BJ (cell line): ENCODE data around the gene RRBP1. TPM values are rescaled to one million over a fixed set of nuclear protein-coding genes. Genes with fewer than 3 reads are reported as not detected.

Source experiments
- CTCF ChIA-PET: fragments of 350-600 bp; formaldehyde crosslinking; extraction: SDS; loops from one replicate; lab custom pipeline; 2021; ENCODE audit warnings: antibody characterized with exemption, inconsistent platforms; lab: Yijun Ruan, JAX
- POLR2A ChIA-PET: fragments of 300-600 bp; sonication (Branson Sonifier 250); formaldehyde crosslinking; extraction: SDS; loops from one replicate; lab custom pipeline; 2021; ENCODE audit warnings: antibody characterized with exemption; lab: Charles Lee
- DNase-seq: peaks from one replicate; pipeline ENCODE4 v3.0.0-alpha.2; 2011; ENCODE audit warnings: low read depth
- H3K27me3 ChIP-seq: 2 replicates; pipeline ENCODE4 v1.6.0; 2011; ENCODE audit warnings: low read length; ENCODE audit not compliant: control insufficient read depth, insufficient read depth
- H3K36me3 ChIP-seq: 2 replicates; pipeline ENCODE4 v1.5.1; 2011; ENCODE audit warnings: low read length; ENCODE audit not compliant: control insufficient read depth, insufficient read depth
- H3K4me3 ChIP-seq: 2 replicates; pipeline ENCODE4 v1.5.1; 2011; ENCODE audit warnings: low read depth, mild to moderate bottlenecking, control low read depth, low read length
- polyA plus RNA-seq: library from polyadenylated mRNA; depleted of rRNA; stranded (reverse); fragments of >200 nt; gene quantifications from 2 replicates; pipeline ENCODE4 v1.2.3, GENCODE V29; 2011
- TF ChIP-seq, protein P1 (sequence below): IDR thresholded peaks from 2 replicates; pipeline ENCODE4 v1.5.1; 2011; ENCODE audit warnings: low read depth, mild to moderate bottlenecking, control low read depth, inconsistent platforms, low read length, moderate library complexity; ENCODE audit not compliant: insufficient read depth

The RRBP1 gene
- polyA plus RNA-seq, 1 experiment, result 98.7 TPM

- DNase-seq, result no peak
- TF ChIP-seq, protein P1, sequence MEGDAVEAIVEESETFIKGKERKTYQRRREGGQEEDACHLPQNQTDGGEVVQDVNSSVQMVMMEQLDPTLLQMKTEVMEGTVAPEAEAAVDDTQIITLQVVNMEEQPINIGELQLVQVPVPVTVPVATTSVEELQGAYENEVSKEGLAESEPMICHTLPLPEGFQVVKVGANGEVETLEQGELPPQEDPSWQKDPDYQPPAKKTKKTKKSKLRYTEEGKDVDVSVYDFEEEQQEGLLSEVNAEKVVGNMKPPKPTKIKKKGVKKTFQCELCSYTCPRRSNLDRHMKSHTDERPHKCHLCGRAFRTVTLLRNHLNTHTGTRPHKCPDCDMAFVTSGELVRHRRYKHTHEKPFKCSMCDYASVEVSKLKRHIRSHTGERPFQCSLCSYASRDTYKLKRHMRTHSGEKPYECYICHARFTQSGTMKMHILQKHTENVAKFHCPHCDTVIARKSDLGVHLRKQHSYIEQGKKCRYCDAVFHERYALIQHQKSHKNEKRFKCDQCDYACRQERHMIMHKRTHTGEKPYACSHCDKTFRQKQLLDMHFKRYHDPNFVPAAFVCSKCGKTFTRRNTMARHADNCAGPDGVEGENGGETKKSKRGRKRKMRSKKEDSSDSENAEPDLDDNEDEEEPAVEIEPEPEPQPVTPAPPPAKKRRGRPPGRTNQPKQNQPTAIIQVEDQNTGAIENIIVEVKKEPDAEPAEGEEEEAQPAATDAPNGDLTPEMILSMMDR, result no peak
- CTCF ChIA-PET, result interaction anchor here (0.8 to 4.8 kb wide), 7 partner anchors 15 to 110 kb away, joined by 3 to 35 read pairs (median 3); partner anchors contain the start of gene RRBP1
- Histone ChIP-seq H3K36me3 (no peaks in the 10 kb centered on the region), H3K4me3 (peak overlapping the region; percentile 98), H3K27me3 (no peaks in the 10 kb centered on the region)
- POLR2A ChIA-PET, result interaction anchor here (0.5 to 0.6 kb wide), 2 partner anchors 9 to 16 kb away, joined by 4 read pairs; no protein-coding TSS in a partner anchor
Observed at GRCh38 chr20:17572034-17572638, 109.9 kb downstream of the RRBP1 start.

GRCh38 chr20:17571153-17571527 is 110.9 kb downstream of the RRBP1 start:
- TF ChIP-seq, protein P1, result no peak
- no peak for DNase-seq
- ChIA-PET POLR2A (interaction anchor here (0.6 to 1.1 kb wide), 5 partner anchors 19 to 112 kb away, joined by 3 read pairs; no protein-coding TSS in a partner anchor), CTCF (interaction anchor here (0.7 to 4.8 kb wide), 11 partner anchors 11 to 66 kb away, joined by 3 to 35 read pairs (median 4); no protein-coding TSS in a partner anchor)
- H3K36me3 ChIP-seq, result no peaks in the 10 kb centered on the region
- no peaks in the 10 kb centered on the region for H3K27me3 ChIP-seq
- H3K4me3 ChIP-seq, result peak overlapping the region; percentile 98

GRCh38 chr20:17570347-17571152 is 111.5 kb downstream of the RRBP1 start:
- Histone ChIP-seq H3K27me3 (no peaks in the 10 kb centered on the region), H3K4me3 (peak overlapping the region; percentile 98), H3K36me3 (no peaks in the 10 kb centered on the region)
- CTCF ChIA-PET, result interaction anchor here (0.7 to 4.8 kb wide), 13 partner anchors 10 to 328 kb away, joined by 3 to 35 read pairs (median 4); no protein-coding TSS in a partner anchor
- DNase-seq, result no peak
- TF ChIP-seq, protein P1, result peak; percentile 7; the same call in 1 of the 2 replicates
- POLR2A ChIA-PET, result interaction anchor here (0.6 to 1.1 kb wide), 9 partner anchors 14 to 1365 kb away, joined by 3 to 13 read pairs (median 3); no protein-coding TSS in a partner anchor

- ChIA-PET CTCF (interaction anchor here (1.1 to 4.8 kb wide), 8 partner anchors 11 to 328 kb away, joined by 3 to 35 read pairs (median 4); no protein-coding TSS in a partner anchor), POLR2A (interaction anchor here (0.6 to 1.1 kb wide), 9 partner anchors 12 to 1365 kb away, joined by 3 to 13 read pairs (median 3); no protein-coding TSS in a partner anchor)
- Histone ChIP-seq H3K4me3 (peak within 1 kb of the TSS; percentile 98), H3K27me3 (no peaks in the 10 kb centered on the region), H3K36me3 (no peaks in the 10 kb centered on the region)
- TF ChIP-seq, protein P1, result no peak
- peak; percentile 70 for DNase-seq
Observed at GRCh38 chr20:17569616-17570346, 112.3 kb downstream of the RRBP1 start, which contains the start of gene DSTN. Gene DSTN (plus strand): TSS chr20:17570075. CDS start chr20:17570209, 134 bp downstream.
